Lung (tissue), 12 donors: ENCODE results near the gene SPATA3. TPM values are rescaled to one million over a fixed set of nuclear protein-coding genes. Genes with fewer than 3 reads are reported as not detected.

Experiments used
- ATAC-seq: fragments of 200-7000 bp; cut with Tn5 transposase; one replicate; pipeline ENCODE4 v1.9.1; 2020; ENCODE audit warnings: moderate number of reproducible peaks; ENCODE audit not compliant: insufficient read depth, low FRiP score
- DNase-seq, 3 donors: peaks; one replicate each; pipeline ENCODE4 v3.0.0-alpha.2; 2013 to 2017
- H3K27ac ChIP-seq, 2 donors: one replicate each; pipeline ENCODE4 v1.5.1; 2013; ENCODE audit warnings: mild to moderate bottlenecking in 2 of 2, moderate library complexity in 2 of 2, control low read depth in 1 of 2, inconsistent platforms in 1 of 2, low read depth in 1 of 2, low read length in 1 of 2
- H3K27me3 ChIP-seq, 3 donors: one replicate each; pipeline ENCODE4 v1.5.1; 2013; ENCODE audit warnings: low read length in 2 of 3; ENCODE audit not compliant: control insufficient read depth in 3 of 3, insufficient read depth in 3 of 3
- H3K36me3 ChIP-seq, 4 donors: one replicate each; pipeline ENCODE4 v1.5.1; 2013; ENCODE audit warnings: low read length in 4 of 4, mild to moderate bottlenecking in 1 of 4, moderate library complexity in 1 of 4; ENCODE audit not compliant: control insufficient read depth in 4 of 4, insufficient read depth in 4 of 4
- H3K4me1 ChIP-seq, 5 donors: one replicate each; pipeline ENCODE4 v1.5.1; 2013; ENCODE audit warnings: low read length in 5 of 5, mild to moderate bottlenecking in 2 of 5, moderate library complexity in 1 of 5; ENCODE audit not compliant: control insufficient read depth in 5 of 5, insufficient read depth in 5 of 5
- H3K4me3 ChIP-seq: one replicate; pipeline ENCODE4 v1.5.1; 2013; ENCODE audit warnings: mild to moderate bottlenecking, control low read depth, moderate library complexity
- H3K9ac ChIP-seq, 2 donors: one replicate each; pipeline ENCODE4 v1.5.1; 2013; ENCODE audit warnings: low read length in 2 of 2, control low read depth in 1 of 2; ENCODE audit not compliant: insufficient read depth in 1 of 2
- H3K9me3 ChIP-seq, 4 donors: one replicate each; pipeline ENCODE4 v1.5.1; 2013; ENCODE audit warnings: low read length in 3 of 4, mild to moderate bottlenecking in 1 of 4, moderate library complexity in 1 of 4; ENCODE audit not compliant: control insufficient read depth in 4 of 4, insufficient read depth in 3 of 4
- CTCF ChIP-seq: IDR thresholded peaks from 2 replicates; pipeline ENCODE4 v1.5.1; 2012; ENCODE audit warnings: mild to moderate bottlenecking; ENCODE audit errors: control extremely low read depth, extremely low read depth
- WGBS, 2 donors: extraction: QIAGEN DNeasy Blood & Tissue Kit; methylation state at CpG; one replicate each; pipeline ENCODE4 v1.1.7; 2013; 5-methylcytosine and 5-hydroxymethylcytosine counted together
- polyA plus RNA-seq, 2 donors: library from polyadenylated mRNA; stranded (reverse); fragments of 200-250 nt; gene quantifications; one replicate each; pipeline ENCODE4 v1.2.1, GENCODE V29; 2013
- total RNA-seq, 2 donors: library from RNA; depleted of rRNA in 1 of 2; stranded (reverse); fragments of >200 nt in 1 of 2; gene quantifications; one replicate each; pipeline ENCODE4 v1.2.1, GENCODE V29; 2014 to 2021
- donor health status: control.
- donor health status: control.
- donor health status: Bipolar disorder and iron deficiency.
- donor health status: healthy.
- donor health status: DM: yes; HTN: yes; CAD: no.

SPATA3 gene
- total and polyA plus RNA-seq, 4 donors = not detected

GRCh38 chr2:230998882-230999281, 3.0 kb downstream of the SPATA3 start:
- TF ChIP-seq CTCF = no peak
- ATAC-seq (no peak), DNase-seq (no peak)
- no peak overlapping the region for H3K27ac ChIP-seq
- H3K4me3 ChIP-seq = no peak overlapping the region
- WGBS, 2 donors = 89 to 96% methylated on average over 2 of the region's 2 CpGs
- peaks cover 6 to 15% (median 10%) of the 10 kb centered on the region in 3 donors for H3K27me3 ChIP-seq
- H3K9ac ChIP-seq = no peak overlapping the region
- H3K36me3 ChIP-seq = no peaks in the 10 kb centered on the region
- no peaks in the 10 kb centered on the region for H3K4me1 ChIP-seq
- peaks cover 0 to 2% (median 0%) of the 10 kb centered on the region in 4 donors for H3K9me3 ChIP-seq

GRCh38 chr2:230999477-230999876, 3.6 kb downstream of the SPATA3 start:
- Histone ChIP-seq H3K4me1 (no peaks in the 10 kb centered on the region), H3K36me3 (no peaks in the 10 kb centered on the region), H3K9me3 (peaks cover 0 to 2% (median 0%) of the 10 kb centered on the region in 4 donors), H3K4me3 (no peak overlapping the region), H3K27me3 (peaks cover 6 to 15% (median 10%) of the 10 kb centered on the region in 3 donors), H3K9ac (no peak overlapping the region), H3K27ac (no peak overlapping the region)
- TF ChIP-seq CTCF = no peak
- WGBS, 2 donors = 67 to 74% methylated on average over 4 of the region's 4 CpGs
- no peak for ATAC-seq
- no peak for DNase-seq

GRCh38 chr2:231000211-231000904, 4.4 kb downstream of the SPATA3 start:
- Histone ChIP-seq H3K9me3 (peaks cover 0 to 2% (median 0%) of the 10 kb centered on the region in 4 donors), H3K4me1 (no peaks in the 10 kb centered on the region), H3K9ac (no peak overlapping the region), H3K36me3 (no peaks in the 10 kb centered on the region), H3K27ac (no peak overlapping the region), H3K4me3 (no peak overlapping the region), H3K27me3 (peaks cover 6 to 14% (median 11%) of the 10 kb centered on the region in 3 donors)
- DNase-seq (no peak), ATAC-seq (no peak)
- no peak for TF ChIP-seq CTCF
- WGBS, 2 donors = 31 to 64% methylated on average over 24 of the region's 24 CpGs

- H3K27ac ChIP-seq = no peak overlapping the region
- no peak overlapping the region for H3K9ac ChIP-seq
- no peaks in the 10 kb centered on the region for H3K36me3 ChIP-seq
- ATAC-seq (no peak), DNase-seq (no peak)
- 78 to 90% methylated on average over 7 of the region's 7 CpGs for WGBS, 2 donors
- H3K4me1 ChIP-seq = no peaks in the 10 kb centered on the region
- peaks cover 6 to 12% (median 12%) of the 10 kb centered on the region in 3 donors for H3K27me3 ChIP-seq
- H3K9me3 ChIP-seq = peaks cover 0 to under 1% (median 0%) of the 10 kb centered on the region in 4 donors
- H3K4me3 ChIP-seq = no peak overlapping the region
- TF ChIP-seq CTCF = no peak
These were observed 5.1 kb downstream of the SPATA3 start for GRCh38 chr2:231001036-231001435.
